HepG2 (cell line): ENCODE data around the gene BCL2L1. TPM values are rescaled to one million over a fixed set of nuclear protein-coding genes. Genes with fewer than 3 reads are reported as not detected.

Experiments used
- AGO1 ChIP-seq: fragments of 200-400 bp; formaldehyde crosslinking; IDR thresholded peaks from 2 replicates; pipeline ENCODE4 v1.6.1; 2017; ENCODE audit warnings: mild to moderate bottlenecking, low read depth, low read length, moderate library complexity; ENCODE audit not compliant: poor library complexity, severe bottlenecking
- DZIP1 ChIP-seq: sonication (generic); formaldehyde crosslinking; IDR thresholded peaks from 2 replicates; pipeline ENCODE4 v1.5.0; 2020; ENCODE audit warnings: mild to moderate bottlenecking, missing genetic modification reagents
- IKZF1 ChIP-seq: fragments of 450-650 bp; IDR thresholded peaks from 2 replicates; pipeline ENCODE4 v1.7.1; 2016
- LBX2 ChIP-seq: sonication (generic); formaldehyde crosslinking; IDR thresholded peaks from 2 replicates; pipeline ENCODE4 v1.5.0; 2020; ENCODE audit warnings: missing genetic modification reagents, mild to moderate bottlenecking, borderline replicate concordance
- MAFF ChIP-seq: IDR thresholded peaks from 2 replicates; pipeline ENCODE4 v1.6.1; 2011; ENCODE audit warnings: low read depth, low read length, improper control_type of control experiment
- RNF2 ChIP-seq: fragments of 450-650 bp; conservative IDR thresholded peaks from 2 replicates; pipeline ENCODE4 v1.6.1; 2016; ENCODE audit warnings: low read depth
- STAT5B ChIP-seq: sonication (generic); formaldehyde crosslinking; IDR thresholded peaks from 2 replicates; pipeline ENCODE4 v1.4.0; 2020; ENCODE audit warnings: missing genetic modification reagents
- TAF15 ChIP-seq: fragments of 200-400 bp; formaldehyde crosslinking; IDR thresholded peaks from one replicate; pipeline ENCODE4 v1.6.1; 2018; ENCODE audit warnings: mild to moderate bottlenecking, low read depth, low read length; ENCODE audit not compliant: poor library complexity, severe bottlenecking
- ZHX1 ChIP-seq: sonication (generic); formaldehyde crosslinking; IDR thresholded peaks from 2 replicates; pipeline ENCODE4 v1.8.1; 2022; ENCODE audit warnings: low read depth, mild to moderate bottlenecking, missing genetic modification reagents
- ZNF142 ChIP-seq: sonication (generic); formaldehyde crosslinking; IDR thresholded peaks from 2 replicates; pipeline ENCODE4 v1.4.0; 2020; ENCODE audit warnings: missing genetic modification reagents
- ZNF282 ChIP-seq: fragments of 450-650 bp; IDR thresholded peaks from 2 replicates; pipeline ENCODE4 v1.6.1; 2018; ENCODE audit not compliant: partially characterized antibody
- ZNF414 ChIP-seq: sonication (generic); formaldehyde crosslinking; IDR thresholded peaks from 2 replicates; pipeline ENCODE4 v1.5.0; 2020; ENCODE audit warnings: missing genetic modification reagents
- ZNF558 ChIP-seq: sonication (generic); formaldehyde crosslinking; IDR thresholded peaks from 2 replicates; pipeline ENCODE4 v1.9.0; 2022; ENCODE audit warnings: mild to moderate bottlenecking, missing genetic modification reagents, borderline replicate concordance
- polyA plus RNA-seq, 8 experiments: library from polyadenylated mRNA; depleted of rRNA in 3 of 8; stranded (reverse) in 7 of 8; unstranded in 1 of 8; fragments of >200 nt; fragmentation: Illumina TruSeq in 4 of 8; extraction: Trizol in 4 of 8; gene quantifications; 2 replicates each; pipeline versions ENCODE4 v1.2.1 to v1.2.3, GENCODE V29; 2011 to 2016; ENCODE audit warnings: low read depth in 4 of 8, missing spikeins in 1 of 8, mixed read lengths in 1 of 8; ENCODE audit not compliant: insufficient read depth in 1 of 8
- total RNA-seq, 5 experiments: library from RNA; depleted of rRNA; stranded (reverse); fragments of >200 nt; fragmentation: Illumina TruSeq; extraction: Trizol; gene quantifications; 2 replicates each; pipeline ENCODE4 v1.2.3, GENCODE V29; 2016; ENCODE audit warnings: low read depth in 1 of 5

The BCL2L1 gene
- total and polyA plus RNA-seq, 2 of the 13 experiments (the other 11 are each of a cell fraction or from before 2014, with no cell fraction given): 164 to 258 TPM

- TF ChIP-seq ZNF558 (CRISPR knock-in tag) (no peak), IKZF1 (no peak), ZNF414 (peak; percentile 90), DZIP1 (CRISPR knock-in tag) (no peak), ZNF282 (no peak), RNF2 (no peak), ZNF142 (CRISPR knock-in tag) (peak; percentile 33; the same call in 1 of the 2 replicates), LBX2 (no peak), ZHX1 (CRISPR knock-in tag) (no peak), TAF15 (no peak), AGO1 (no peak), STAT5B (CRISPR knock-in tag) (peak; percentile 82), MAFF (peak; percentile 36)
Measured at GRCh38 chr20:31719644-31720485, 2.8 kb downstream of the BCL2L1 start (continued).
